GM18907 (cell line): Measurements from ENCODE around the gene TMIGD2.
A peak's percentile ranks its signal among the peaks of the same experiment; 100 is the strongest.
"Not testable (repeated sequence)": the region's sequence is repeated elsewhere in the genome, so short reads cannot be mapped to it uniquely, and the experiment has no call there.

ENCODE experiments used
- ATAC-seq: cut with Tn5 transposase; IDR thresholded peaks from one replicate; pipeline ENCODE4 v1.9.1; 2021; ENCODE audit warnings: mild to moderate bottlenecking, moderate library complexity; ENCODE audit not compliant: unreplicated experiment

The TMIGD2 gene

DNA sequence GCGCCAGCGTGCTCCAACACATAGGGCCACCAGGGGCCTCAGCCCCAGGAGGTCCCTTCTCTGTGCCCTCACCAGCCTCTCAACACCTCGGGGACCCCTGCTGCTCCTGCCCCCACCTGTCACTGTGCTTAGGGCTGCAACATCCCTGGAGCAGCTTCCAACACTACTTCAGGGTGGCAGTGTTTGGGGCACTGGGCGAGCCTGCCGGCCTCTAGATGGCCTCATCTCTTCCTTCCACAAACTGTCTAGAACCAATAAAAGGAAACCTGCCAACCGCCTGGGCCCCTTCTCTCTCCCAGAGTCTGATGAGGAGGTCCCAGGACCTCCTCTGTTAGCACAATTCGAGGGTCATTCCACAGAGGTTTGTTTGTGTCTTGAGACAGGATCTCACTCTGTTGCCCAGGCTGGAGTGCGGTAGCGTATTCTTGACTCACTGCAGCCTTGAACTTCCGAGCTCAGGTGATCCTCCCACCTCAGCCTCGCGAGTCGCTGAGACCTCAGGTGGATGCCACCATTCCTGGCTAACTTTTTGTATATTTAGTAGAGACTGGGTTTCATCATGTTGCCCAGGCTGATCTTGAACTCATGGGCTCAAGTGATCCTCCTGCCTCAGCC, 33.3 kb downstream of the TMIGD2 start:
- ATAC-seq: no peak

GRCh38 chr19:4267901-4268815, 34.0 kb downstream of the TMIGD2 start:
- ATAC-seq: no peak

DNA sequence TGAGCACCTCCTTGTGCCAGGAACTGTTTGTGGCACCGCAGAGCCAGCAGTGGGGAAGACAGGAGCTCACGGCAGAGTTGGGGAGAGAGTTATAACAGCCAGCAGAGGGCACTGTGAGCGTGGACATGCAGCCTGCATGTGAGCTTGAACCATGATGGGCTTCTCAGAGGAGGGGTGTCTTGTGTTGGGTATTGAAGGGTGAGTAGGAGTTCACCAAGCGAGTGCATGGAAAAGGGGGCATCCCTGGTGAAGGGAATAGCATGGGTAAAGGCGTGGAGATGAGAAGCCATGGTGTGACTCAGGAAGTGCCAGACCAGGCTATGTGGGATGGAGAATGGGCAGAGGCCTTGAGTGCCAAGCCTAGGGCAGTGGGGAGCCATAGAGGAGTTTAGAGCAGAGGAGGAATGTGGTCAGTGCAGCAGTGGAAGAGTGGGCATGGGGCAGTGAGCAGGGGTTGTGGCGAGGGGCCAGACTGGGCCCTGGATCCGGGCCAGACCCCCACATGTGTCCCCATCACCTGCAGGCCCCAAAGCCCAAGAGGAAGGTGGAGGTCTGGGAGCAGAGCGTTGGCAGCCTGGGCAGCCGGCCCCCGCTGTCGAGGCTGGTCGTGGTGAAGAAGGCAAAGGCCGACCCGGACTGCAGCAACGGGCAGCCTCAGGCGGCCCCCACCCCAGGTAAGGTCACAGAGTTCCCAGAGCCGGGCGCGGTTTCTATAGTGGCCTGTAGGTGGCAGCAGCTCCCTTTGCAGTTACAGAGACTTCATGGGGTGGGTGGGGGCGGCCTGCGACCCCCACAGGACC, 34.9 kb downstream of the TMIGD2 start:
- no peak for ATAC-seq

GRCh38 chr19:4266253-4267000, 35.8 kb downstream of the TMIGD2 start:
- ATAC-seq: no peak

GRCh38 chr19:4264812-4265211, 37.4 kb downstream of the TMIGD2 start:
- no peak for ATAC-seq

DNA sequence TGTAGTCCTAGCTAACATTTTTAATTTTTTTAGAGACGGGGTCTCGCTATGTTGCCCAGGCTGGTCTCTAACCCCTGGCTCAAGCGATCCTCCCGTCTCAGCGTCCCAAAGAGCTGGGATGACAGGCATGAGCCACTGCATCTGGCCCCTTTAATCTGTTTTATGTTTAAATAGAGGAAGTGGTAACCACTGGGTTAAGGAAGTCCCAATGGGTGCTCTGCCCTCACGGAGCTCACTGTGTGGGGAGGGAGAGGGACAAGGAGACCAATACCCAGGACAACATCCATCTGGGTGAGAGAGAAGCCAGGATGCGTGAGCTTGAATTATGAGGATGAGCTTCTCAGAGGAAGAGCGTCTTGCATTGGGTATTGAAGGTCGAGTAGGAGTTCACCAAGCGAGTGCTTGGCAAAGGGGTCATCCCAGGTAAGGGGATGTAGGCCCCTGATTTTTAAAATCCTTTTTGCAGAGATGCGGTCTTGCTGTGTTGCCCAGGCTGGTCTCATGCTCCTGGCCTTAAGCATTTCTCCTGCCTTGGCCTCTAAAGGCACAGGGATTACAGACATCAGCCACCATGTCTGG, 41.5 kb downstream of the TMIGD2 start:
- no peak for ATAC-seq

DNA sequence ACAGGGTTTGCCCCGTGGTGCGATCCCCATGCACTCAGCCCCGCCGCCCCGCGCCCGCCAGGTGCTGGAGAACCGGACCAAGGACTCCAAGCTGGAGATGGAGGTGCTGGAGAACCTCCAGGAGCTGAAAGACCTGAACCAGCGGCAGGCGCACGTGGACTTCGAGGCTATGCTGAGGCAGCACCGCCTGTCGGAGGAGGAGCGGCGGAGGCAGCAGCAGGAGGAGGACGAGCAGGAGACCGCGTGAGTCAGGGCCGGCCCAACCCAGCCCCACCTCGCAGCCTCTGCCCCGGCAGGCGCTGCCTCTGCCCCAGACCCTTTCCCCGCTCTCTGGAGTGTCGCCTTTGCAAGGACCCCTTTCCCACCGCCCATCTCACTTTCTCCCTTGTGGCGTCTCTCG, 44.0 kb downstream of the TMIGD2 start:
- ATAC-seq: no peak

GRCh38 chr19:4257025-4257424, 45.2 kb downstream of the TMIGD2 start:
- no peak for ATAC-seq

DNA sequence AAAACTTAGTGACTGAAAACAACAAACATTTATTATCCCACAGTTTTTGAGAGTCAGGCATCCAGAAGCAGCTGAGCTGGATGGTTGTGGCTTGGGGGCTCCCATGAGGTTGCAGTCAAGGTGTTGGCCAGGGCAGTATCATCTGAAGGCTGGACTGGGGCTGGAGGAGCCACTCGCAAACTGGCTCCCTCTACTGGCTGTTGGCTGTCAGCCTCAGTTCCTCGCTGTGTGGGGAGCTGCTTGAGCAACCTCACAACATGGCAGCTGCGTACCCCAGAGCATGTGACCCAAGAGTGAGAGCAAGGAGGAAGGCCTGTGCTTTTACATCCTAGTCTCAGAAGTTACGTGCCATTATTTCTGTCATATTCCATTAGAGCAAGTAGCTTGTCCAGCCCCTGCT, 45.6 kb downstream of the TMIGD2 start:
- no peak for ATAC-seq

DNA sequence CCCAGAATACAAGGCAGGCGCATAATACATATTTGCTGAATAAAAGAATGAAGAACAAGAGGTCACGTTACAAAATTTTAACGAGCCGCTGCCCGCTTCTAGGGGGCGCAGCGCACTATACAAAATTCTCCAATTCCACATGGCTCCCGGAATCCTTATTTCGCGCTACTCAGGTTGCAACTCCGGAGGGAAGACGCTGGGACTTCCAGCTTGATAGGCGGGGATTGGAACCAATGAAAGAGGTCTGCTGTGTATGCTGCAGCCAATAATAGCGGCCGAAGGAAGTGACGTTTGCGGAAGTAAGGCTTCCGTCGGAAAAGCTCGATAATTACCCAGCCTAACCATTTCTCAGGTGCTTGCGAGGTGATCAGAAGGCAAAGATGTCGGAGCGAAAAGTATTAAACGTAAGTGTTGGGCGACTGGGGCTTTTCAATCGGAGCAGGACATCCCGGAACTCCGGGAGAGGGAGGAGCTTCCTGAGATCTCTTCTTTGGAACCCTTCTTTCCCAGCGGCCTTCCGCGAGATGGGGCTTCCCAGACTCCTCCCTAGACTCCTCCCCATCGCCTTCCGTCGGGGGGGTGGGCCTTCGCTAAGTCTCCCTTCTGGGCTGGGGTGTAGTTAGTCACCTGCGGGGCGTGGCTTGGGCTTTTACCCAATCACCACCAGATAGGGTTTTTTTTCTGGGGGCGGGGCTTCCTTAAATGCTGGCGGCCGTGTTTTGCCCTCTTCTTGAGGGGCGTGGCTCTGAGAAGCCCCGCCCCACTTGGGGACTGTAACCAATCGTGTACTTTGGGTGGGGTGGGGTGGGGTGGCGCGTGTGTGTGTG, 55.2 kb downstream of the TMIGD2 start, which contains the start of gene YJU2:
YJU2 (plus strand) TSS at position 314 of the 827 bp plus-strand sequence; CDS start at position 381, 67 bp downstream.
- ATAC-seq: peak; percentile 88

GRCh38 chr19:4245938-4246337, 56.3 kb downstream of the TMIGD2 start:
- ATAC-seq: not testable (repeated sequence)
